ENCODE results near the gene PSEN2.

DNA sequence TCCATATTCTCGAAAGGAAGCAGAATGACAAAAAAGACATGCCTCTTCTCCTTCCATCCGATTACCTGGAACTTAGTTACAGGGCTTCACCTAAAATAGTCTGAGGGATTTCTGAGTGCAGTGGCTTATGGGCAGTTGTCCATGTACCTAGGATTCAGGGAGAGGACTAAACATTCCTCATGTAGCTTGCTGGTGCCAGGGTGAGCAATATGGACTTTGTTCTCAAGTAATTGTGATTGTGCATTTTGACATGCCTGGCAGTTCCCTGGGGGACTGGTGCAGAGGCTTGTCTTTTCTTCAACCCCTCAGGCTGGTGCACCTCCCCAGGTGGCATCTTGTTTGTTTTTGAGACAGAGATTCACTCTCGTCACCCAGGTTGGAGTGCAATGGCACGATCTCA lies 6.1 kb upstream of the PSEN2 start:
- TF ChIP-seq, protein P1, sequence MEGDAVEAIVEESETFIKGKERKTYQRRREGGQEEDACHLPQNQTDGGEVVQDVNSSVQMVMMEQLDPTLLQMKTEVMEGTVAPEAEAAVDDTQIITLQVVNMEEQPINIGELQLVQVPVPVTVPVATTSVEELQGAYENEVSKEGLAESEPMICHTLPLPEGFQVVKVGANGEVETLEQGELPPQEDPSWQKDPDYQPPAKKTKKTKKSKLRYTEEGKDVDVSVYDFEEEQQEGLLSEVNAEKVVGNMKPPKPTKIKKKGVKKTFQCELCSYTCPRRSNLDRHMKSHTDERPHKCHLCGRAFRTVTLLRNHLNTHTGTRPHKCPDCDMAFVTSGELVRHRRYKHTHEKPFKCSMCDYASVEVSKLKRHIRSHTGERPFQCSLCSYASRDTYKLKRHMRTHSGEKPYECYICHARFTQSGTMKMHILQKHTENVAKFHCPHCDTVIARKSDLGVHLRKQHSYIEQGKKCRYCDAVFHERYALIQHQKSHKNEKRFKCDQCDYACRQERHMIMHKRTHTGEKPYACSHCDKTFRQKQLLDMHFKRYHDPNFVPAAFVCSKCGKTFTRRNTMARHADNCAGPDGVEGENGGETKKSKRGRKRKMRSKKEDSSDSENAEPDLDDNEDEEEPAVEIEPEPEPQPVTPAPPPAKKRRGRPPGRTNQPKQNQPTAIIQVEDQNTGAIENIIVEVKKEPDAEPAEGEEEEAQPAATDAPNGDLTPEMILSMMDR (IDR thresholded peaks at IDR 0.05; ENCODE audit: low read depth, low read length), result no peak
- TF ChIP-seq EZH2phosphoT487 (IDR thresholded peaks at IDR 0.05; ENCODE audit: low read depth), result no peak
